ENCODE measurements around the gene FBXO36.

DNA sequence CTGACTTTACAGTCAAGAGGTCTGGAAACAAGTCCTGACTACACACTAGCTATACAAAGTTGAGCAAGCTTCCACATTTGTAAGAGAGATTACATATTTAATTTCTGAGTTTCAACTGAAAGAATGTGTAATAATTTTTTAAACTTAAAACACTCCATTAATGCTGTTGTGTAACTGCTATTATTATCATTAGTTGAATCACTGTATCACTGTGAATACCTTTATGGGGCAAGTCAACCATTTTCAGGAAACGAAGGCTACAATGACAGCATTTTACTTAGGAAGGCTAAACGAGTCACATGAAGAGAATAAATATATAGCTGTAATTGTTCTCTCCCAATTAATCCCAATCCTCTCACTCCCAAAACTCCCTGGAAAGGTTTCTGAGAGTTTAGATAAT is 46.8 kb upstream of the FBXO36 start:
- TF ChIP-seq, protein P1, sequence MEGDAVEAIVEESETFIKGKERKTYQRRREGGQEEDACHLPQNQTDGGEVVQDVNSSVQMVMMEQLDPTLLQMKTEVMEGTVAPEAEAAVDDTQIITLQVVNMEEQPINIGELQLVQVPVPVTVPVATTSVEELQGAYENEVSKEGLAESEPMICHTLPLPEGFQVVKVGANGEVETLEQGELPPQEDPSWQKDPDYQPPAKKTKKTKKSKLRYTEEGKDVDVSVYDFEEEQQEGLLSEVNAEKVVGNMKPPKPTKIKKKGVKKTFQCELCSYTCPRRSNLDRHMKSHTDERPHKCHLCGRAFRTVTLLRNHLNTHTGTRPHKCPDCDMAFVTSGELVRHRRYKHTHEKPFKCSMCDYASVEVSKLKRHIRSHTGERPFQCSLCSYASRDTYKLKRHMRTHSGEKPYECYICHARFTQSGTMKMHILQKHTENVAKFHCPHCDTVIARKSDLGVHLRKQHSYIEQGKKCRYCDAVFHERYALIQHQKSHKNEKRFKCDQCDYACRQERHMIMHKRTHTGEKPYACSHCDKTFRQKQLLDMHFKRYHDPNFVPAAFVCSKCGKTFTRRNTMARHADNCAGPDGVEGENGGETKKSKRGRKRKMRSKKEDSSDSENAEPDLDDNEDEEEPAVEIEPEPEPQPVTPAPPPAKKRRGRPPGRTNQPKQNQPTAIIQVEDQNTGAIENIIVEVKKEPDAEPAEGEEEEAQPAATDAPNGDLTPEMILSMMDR (IDR thresholded peaks at IDR 0.05): no peak
- no peak for TF ChIP-seq POLR2A (IDR thresholded peaks at IDR 0.05)

Measured in esophagus squamous epithelium (tissue), 4 donors.